Uterus (tissue), 4 donors: ENCODE results near the gene GNPAT. TPM values are rescaled to one million over a fixed set of nuclear protein-coding genes. Genes with fewer than 3 reads are reported as not detected.

Source experiments
- DNase-seq, 2 donors: peaks; one replicate each; pipeline ENCODE4 v3.0.0-alpha.2; 2019 to 2020
- H3K27ac ChIP-seq, 2 donors: fragments of 200-600 bp; sonication (generic); 1 replicate in 1 of 2; 2 replicates in 1 of 2; pipeline ENCODE4 v1.5.1; 2016 to 2018
- H3K27me3 ChIP-seq, 2 donors: fragments of 200-600 bp; sonication (generic); one replicate each; pipeline ENCODE4 v1.5.1; 2018 to 2019; ENCODE audit warnings: control low read depth in 1 of 2
- H3K36me3 ChIP-seq, 2 donors: fragments of 200-600 bp; sonication (generic); one replicate each; pipeline ENCODE4 v1.5.1; 2019; ENCODE audit warnings: control low read depth in 1 of 2
- H3K4me1 ChIP-seq, 2 donors: fragments of 200-600 bp; sonication (generic); one replicate each; pipeline ENCODE4 v1.5.1; 2018 to 2019; ENCODE audit warnings: control low read depth in 1 of 2
- H3K4me3 ChIP-seq, 2 donors: fragments of 200-600 bp; sonication (generic); 1 replicate in 1 of 2; 2 replicates in 1 of 2; pipeline ENCODE4 v1.5.1; 2018 to 2019; ENCODE audit warnings: mild to moderate bottlenecking in 1 of 2
- H3K9me3 ChIP-seq, 2 donors: fragments of 200-600 bp; sonication (generic); one replicate each; pipeline ENCODE4 v1.5.1; 2019; ENCODE audit warnings: control low read depth in 1 of 2
- CTCF ChIP-seq, 4 experiments: fragments of 200-600 bp in 2 of 4; fragments of 450-650 bp in 2 of 4; sonication (generic) in 2 of 4; IDR thresholded peaks; one replicate each; pipeline ENCODE4 v1.5.1; 2016 to 2019; ENCODE audit warnings: antibody characterized with exemption in 4 of 4, mild to moderate bottlenecking in 2 of 4, moderate library complexity in 1 of 4
- POLR2A ChIP-seq, 2 donors: fragments of 450-650 bp; IDR thresholded peaks; one replicate each; pipeline ENCODE4 v1.6.1; 2016; ENCODE audit warnings: antibody characterized with exemption in 2 of 2, mild to moderate bottlenecking in 1 of 2, moderate library complexity in 1 of 2
- intact Hi-C: fragments of 100-400 bp; cut with DNase I; formaldehyde crosslinking; loops from one replicate; pipeline ENCODE4 v1.15.1; 2023; ENCODE audit warnings: low total_unique reads
- small RNA-seq: library from RNA; depleted of rRNA; stranded (forward); fragments of <200 nt; gene quantifications from one replicate; pipeline ENCODE3, GENCODE V24; 2016
- total RNA-seq, 4 donors: library from RNA; depleted of rRNA in 3 of 4; stranded (reverse); fragments of >200 nt in 3 of 4; gene quantifications; one replicate each; pipeline versions ENCODE4 v1.1.0 to v1.2.4, GENCODE V29; 2014 to 2023
- donor health status: DM: yes; HTN: yes; CAD: no.

GNPAT gene
- total RNA-seq, 4 donors from 2014 or later: 8.2 to 56.1 (median 32.7) TPM

GRCh38 chr1:231319080-231319479 lies 78.1 kb downstream of the GNPAT start:
- no peaks in the 10 kb centered on the region for H3K4me1 ChIP-seq
- H3K27me3 ChIP-seq: no peaks in the 10 kb centered on the region
- DNase-seq: no peak
- H3K27ac ChIP-seq: no peak overlapping the region
- H3K36me3 ChIP-seq: no peaks in the 10 kb centered on the region
- TF ChIP-seq POLR2A (IDR thresholded peaks at IDR 0.05): no peak
- no peak for TF ChIP-seq CTCF (IDR thresholded peaks at IDR 0.05)
- H3K4me3 ChIP-seq: no peak overlapping the region
- intact Hi-C loops: no loop called here
- no peaks in the 10 kb centered on the region for H3K9me3 ChIP-seq

- no peak for DNase-seq
- H3K4me1 ChIP-seq: no peaks in the 10 kb centered on the region
- intact Hi-C loops: no loop called here
- no peaks in the 10 kb centered on the region for H3K36me3 ChIP-seq
- TF ChIP-seq CTCF (IDR thresholded peaks at IDR 0.05): no peak
- TF ChIP-seq POLR2A (IDR thresholded peaks at IDR 0.05): no peak
- H3K4me3 ChIP-seq: no peak overlapping the region
- no peaks in the 10 kb centered on the region for H3K27me3 ChIP-seq
- H3K9me3 ChIP-seq: no peaks in the 10 kb centered on the region
- H3K27ac ChIP-seq: no peak overlapping the region
Measured at GRCh38 chr1:231322880-231323530, 82.0 kb downstream of the GNPAT start.

GRCh38 chr1:231324660-231325059 lies 83.6 kb downstream of the GNPAT start:
- intact Hi-C loops: no loop called here
- Histone ChIP-seq H3K4me1 (no peaks in the 10 kb centered on the region), H3K36me3 (no peaks in the 10 kb centered on the region), H3K27ac (no peak overlapping the region), H3K27me3 (no peaks in the 10 kb centered on the region), H3K9me3 (no peaks in the 10 kb centered on the region), H3K4me3 (no peak overlapping the region)
- no peak for DNase-seq
- TF ChIP-seq POLR2A (IDR thresholded peaks at IDR 0.05) (no peak), CTCF (IDR thresholded peaks at IDR 0.05) (no peak)

- H3K27ac ChIP-seq: no peak overlapping the region
- no peaks in the 10 kb centered on the region for H3K36me3 ChIP-seq
- no peaks in the 10 kb centered on the region for H3K9me3 ChIP-seq
- TF ChIP-seq POLR2A (IDR thresholded peaks at IDR 0.05) (no peak), CTCF (IDR thresholded peaks at IDR 0.05) (no peak)
- intact Hi-C loops: no loop called here
- no peak overlapping the region for H3K4me3 ChIP-seq
- no peak for DNase-seq
- H3K27me3 ChIP-seq: no peaks in the 10 kb centered on the region
- no peaks in the 10 kb centered on the region for H3K4me1 ChIP-seq
Measured at GRCh38 chr1:231326248-231326647, 85.2 kb downstream of the GNPAT start.

Small RNAs within 50 kb of the gene (small RNA-seq; reads per million reads assigned to genes)
- gene RNA5SP80: not detected

Other genes starting within 250 kb of the GNPAT start
- gene FAM89A, start 201.0 kb upstream of the GNPAT start, total RNA-seq: 10 to 100 TPM; 10.3 to 20.5 (median 16.1) TPM
- gene TRIM67, start 79.2 kb upstream of the GNPAT start, total RNA-seq: 1 to 10 TPM in 1 of 4 donors, not detected in 3; 1.1 TPM
- gene EXOC8, start 96.6 kb downstream of the GNPAT start, total RNA-seq: 10 to 100 TPM; 14.1 to 27.1 (median 16.9) TPM
- gene SPRTN, start 97.1 kb downstream of the GNPAT start, total RNA-seq: 10 to 100 TPM in 3 of 4 donors, 1 to 10 TPM in 1; 4.9 to 19.3 (median 15.2) TPM
- 10 to 100 TPM; 17.6 to 65.1 (median 47.4) TPM for gene EGLN1, start 181.1 kb downstream of the GNPAT start, total RNA-seq